PC-3 (cell line): ENCODE data around the gene PELI2.

ENCODE experiments used
- CTCF ChIP-seq: fragments of 300-600 bp; sonication (generic); conservative IDR thresholded peaks from 2 replicates; pipeline ENCODE4 v1.5.1; 2017; ENCODE audit warnings: antibody characterized with exemption, low read depth, mild to moderate bottlenecking, low read length
- EZH2 ChIP-seq: fragments of 300-600 bp; sonication (generic); IDR thresholded peaks from one replicate; pipeline ENCODE4 v1.6.1; 2017; ENCODE audit warnings: antibody characterized with exemption, mild to moderate bottlenecking, low read length; ENCODE audit not compliant: unreplicated experiment
- EZH2phosphoT487 ChIP-seq: fragments of 300-600 bp; sonication (generic); IDR thresholded peaks from 2 replicates; pipeline ENCODE4 v1.6.1; 2018; ENCODE audit warnings: mild to moderate bottlenecking, antibody characterized with exemption, low read length, borderline replicate concordance

DNA sequence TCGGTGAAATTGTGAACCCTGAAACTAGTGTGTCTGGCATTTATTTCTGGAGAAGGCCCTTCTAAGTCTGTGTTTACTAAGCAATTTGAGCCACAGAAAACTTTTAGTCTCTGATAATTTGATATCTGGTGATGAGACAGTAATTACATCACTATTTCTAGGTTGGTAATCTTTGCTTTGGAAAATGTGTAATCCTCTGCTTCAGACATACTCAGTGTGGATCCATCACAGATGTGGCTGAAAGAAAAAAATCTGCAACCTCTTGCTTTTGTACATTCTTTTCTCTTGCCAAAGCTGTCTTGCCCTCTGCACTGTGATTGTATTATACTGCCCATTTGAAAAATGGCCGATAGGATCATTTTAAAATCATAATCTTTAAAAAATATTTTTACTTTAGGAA is 78.1 kb downstream of the PELI2 start:
- TF ChIP-seq CTCF (no peak), EZH2phosphoT487 (no peak), EZH2 (no peak)
